IMR-90 (cell line): ENCODE measurements around the gene HTR5A. TPM values are rescaled to one million over a fixed set of nuclear protein-coding genes. Genes with fewer than 3 reads are reported as not detected.

ENCODE experiments used
- ATAC-seq: fragments of 200-7000 bp; cut with Tn5 transposase; 2 replicates; pipeline ENCODE4 v1.9.1; 2020; ENCODE audit warnings: low read depth, mild to moderate bottlenecking, moderate library complexity
- BruUV-seq: library from RNA; stranded (reverse); fragments of 400-500 nt; replicated peaks from 2 replicates; lab custom pipeline; 2021; lab: Mats Ljungman, UMichigan
- CTCF ChIA-PET: fragments of 300-600 bp; formaldehyde crosslinking; extraction: SDS; loops from one replicate; lab custom pipeline; 2021; ENCODE audit warnings: antibody characterized with exemption; lab: Yijun Ruan, JAX
- POLR2A ChIA-PET: fragments of 300-600 bp; sonication (Branson Sonifier 250); formaldehyde crosslinking; loops from one replicate; lab custom pipeline; 2022; ENCODE audit warnings: antibody characterized with exemption; ENCODE audit not compliant: unreplicated experiment; lab: Charles Lee
- DNase-seq: peaks from one replicate; pipeline ENCODE4 v3.0.0; 2013
- H2AFZ ChIP-seq: replicated peaks from 2 replicates; pipeline ENCODE3; 2013; ENCODE audit warnings: low read length, mild to moderate bottlenecking; ENCODE audit not compliant: poor library complexity
- H2AK5ac ChIP-seq: 2 replicates; pipeline ENCODE4 v1.6.1; 2013; ENCODE audit warnings: low read depth, low read length, inconsistent platforms
- H2AK9ac ChIP-seq: replicated peaks from 2 replicates; pipeline ENCODE3; 2013; ENCODE audit warnings: mild to moderate bottlenecking, low read depth, low read length, moderate library complexity; ENCODE audit not compliant: poor library complexity
- H2BK120ac ChIP-seq: 2 replicates; pipeline ENCODE4 v1.6.1; 2013; ENCODE audit warnings: low read depth, low read length, inconsistent platforms
- H2BK15ac ChIP-seq: 3 replicates; pipeline ENCODE4 v1.6.1; 2013; ENCODE audit warnings: low read depth, low read length, inconsistent platforms
- H2BK20ac ChIP-seq: 2 replicates; pipeline ENCODE4 v1.6.1; 2013; ENCODE audit warnings: low read depth, mild to moderate bottlenecking, inconsistent platforms, low read length, moderate library complexity
- H2BK5ac ChIP-seq: 2 replicates; pipeline ENCODE4 v1.6.1; 2013; ENCODE audit warnings: mild to moderate bottlenecking, low read depth, low read length, inconsistent platforms; ENCODE audit not compliant: poor library complexity, severe bottlenecking
- H3K14ac ChIP-seq: replicated peaks from 2 replicates; pipeline ENCODE4 v1.6.1; 2013; ENCODE audit warnings: low read depth, low read length, inconsistent platforms
- H3K18ac ChIP-seq: 2 replicates; pipeline ENCODE4 v1.6.1; 2013; ENCODE audit warnings: low read depth, low read length, control low read depth
- H3K23ac ChIP-seq: 2 replicates; pipeline ENCODE4 v1.6.1; 2013; ENCODE audit warnings: low read depth, low read length, inconsistent platforms
- H3K27ac ChIP-seq: 2 replicates; pipeline ENCODE4 v1.5.1; 2013; ENCODE audit warnings: mild to moderate bottlenecking, control low read depth, low read length; ENCODE audit not compliant: insufficient read depth
- H3K27me3 ChIP-seq: 2 replicates; pipeline ENCODE4 v1.6.1; 2013; ENCODE audit warnings: low read length; ENCODE audit not compliant: control insufficient read depth, insufficient read depth
- H3K36me3 ChIP-seq: 2 replicates; pipeline ENCODE4 v1.6.1; 2013; ENCODE audit warnings: low read length, mixed read lengths; ENCODE audit not compliant: control insufficient read depth, insufficient read depth
- H3K4ac ChIP-seq: 2 replicates; pipeline ENCODE4 v1.6.1; 2013; ENCODE audit warnings: low read depth, low read length, inconsistent platforms
- H3K4me1 ChIP-seq: 2 replicates; pipeline ENCODE4 v1.6.1; 2013; ENCODE audit warnings: low read length, mixed read lengths; ENCODE audit not compliant: control insufficient read depth, insufficient read depth
- H3K4me2 ChIP-seq: 2 replicates; pipeline ENCODE4 v1.6.1; 2013; ENCODE audit warnings: low read depth, mild to moderate bottlenecking, control low read depth, low read length, moderate library complexity
- H3K4me3 ChIP-seq: 2 replicates; pipeline ENCODE4 v1.5.1; 2013; ENCODE audit warnings: low read depth, mild to moderate bottlenecking, control low read depth, low read length, moderate library complexity; ENCODE audit not compliant: insufficient read depth
- H3K56ac ChIP-seq: 2 replicates; pipeline ENCODE4 v1.6.1; 2013; ENCODE audit warnings: low read length, inconsistent platforms; ENCODE audit not compliant: insufficient read depth; ENCODE audit errors: extremely low read depth
- H3K79me1 ChIP-seq, 2 experiments: 2 replicates each; pipeline ENCODE4 v1.6.1; 2013; ENCODE audit warnings: low read length in 2 of 2, inconsistent platforms in 1 of 2, low read depth in 1 of 2
- H3K9ac ChIP-seq: 2 replicates; pipeline ENCODE4 v1.6.1; 2013; ENCODE audit warnings: low read depth, low read length, control low read depth
- H3K9me1 ChIP-seq: 2 replicates; pipeline ENCODE4 v1.6.1; 2013; ENCODE audit warnings: low read length, inconsistent platforms; ENCODE audit not compliant: insufficient read depth
- H3K9me3 ChIP-seq: 2 replicates; pipeline ENCODE4 v1.6.1; 2013; ENCODE audit warnings: low read length; ENCODE audit not compliant: control insufficient read depth, insufficient read depth
- H4K20me1 ChIP-seq: 2 replicates; pipeline ENCODE4 v1.6.1; 2013; ENCODE audit warnings: low read length, inconsistent platforms; ENCODE audit not compliant: insufficient read depth
- H4K5ac ChIP-seq: 2 replicates; pipeline ENCODE4 v1.6.1; 2013; ENCODE audit warnings: mild to moderate bottlenecking, low read depth, low read length, control low read depth
- H4K8ac ChIP-seq, 2 experiments: 2 replicates each; pipeline ENCODE4 v1.6.1; 2013; ENCODE audit warnings: low read depth in 2 of 2, low read length in 2 of 2, control low read depth in 1 of 2, inconsistent platforms in 1 of 2
- H4K91ac ChIP-seq: 2 replicates; pipeline ENCODE4 v1.6.1; 2013; ENCODE audit warnings: low read depth, low read length, inconsistent platforms; ENCODE audit not compliant: insufficient read depth
- FOS ChIP-seq: fragments of 150-350 bp; IDR thresholded peaks from 2 replicates; pipeline ENCODE4 v1.6.1; 2016; ENCODE audit warnings: low read depth, low read length
- MAZ ChIP-seq: IDR thresholded peaks from 2 replicates; pipeline ENCODE4 v1.6.1; 2012; ENCODE audit warnings: low read depth, mild to moderate bottlenecking, low read length, improper control_type of control experiment, moderate library complexity, borderline replicate concordance
- SMC3 ChIP-seq: fragments of 150-350 bp; IDR thresholded peaks from 2 replicates; pipeline ENCODE4 v1.6.1; 2016; ENCODE audit warnings: low read depth, mild to moderate bottlenecking, antibody characterized with exemption, low read length, moderate library complexity
- WGBS, 2 experiments: methylation state at CpG; one replicate each; pipeline versions ENCODE4 v1.1.5 to v1.1.7; 2013; ENCODE audit warnings: missing lambda C conversion rate in 2 of 2; ENCODE audit not compliant: insufficient read length in 1 of 2; ENCODE audit errors: extremely low coverage in 2 of 2; 5-methylcytosine and 5-hydroxymethylcytosine counted together
- dilution Hi-C: fragments of 300-500 bp; cut with HindIII; formaldehyde crosslinking; loops from one replicate; pipeline ENCODE4 v1.14.3; 2018; ENCODE audit warnings: low sequenced_read_pairs; ENCODE audit not compliant: unreplicated experiment
- in situ Hi-C: fragments of 300-500 bp; cut with MboI; formaldehyde crosslinking; loops from 3 replicates; pipeline ENCODE4 v1.14.3; 2019; ENCODE audit warnings: low sequenced_read_pairs, inconsistent platforms, mixed read lengths
- intact Hi-C: fragments of 100-400 bp; cut with micrococcal nuclease; formaldehyde crosslinking; loops from 2 replicates; pipeline ENCODE4 v1.10.0; 2022
- polyA plus RNA-seq, 3 experiments: library from polyadenylated mRNA; depleted of rRNA; stranded (reverse); fragments of >200 nt; gene quantifications; 2 replicates each; pipeline ENCODE4 v1.2.3, GENCODE V29; 2012; ENCODE audit warnings: low replicate concordance in 1 of 3
- total RNA-seq: library from RNA; depleted of rRNA; stranded (reverse); fragments of >200 nt; gene quantifications from 2 replicates; pipeline ENCODE4 v1.2.3, GENCODE V29; 2012

Gene HTR5A
- total and polyA plus RNA-seq, 2 of the 4 experiments (the other 2 are of a cell fraction), result not detected

- WGBS, 2 experiments, result 68% methylated on average over 6 of the region's 13 CpGs; no CpG with 5 or more reads in 1 of the 2 experiments
- H3K4me3 ChIP-seq, result no peak overlapping the region
- no peak overlapping the region for H2AFZ ChIP-seq
- intact Hi-C loops, result no loop called here
- H3K27me3 ChIP-seq, result no peaks in the 10 kb centered on the region
- H4K20me1 ChIP-seq, result no peaks in the 10 kb centered on the region
- H3K36me3 ChIP-seq, result no peaks in the 10 kb centered on the region
- H3K9me3 ChIP-seq, result peaks cover 4% of the 10 kb centered on the region; the same call in 1 of the 2 replicates
- in situ Hi-C loops, result no loop called here
- DNase-seq, result no peak
- no peak overlapping the region for H2BK120ac ChIP-seq
- no peak overlapping the region for H3K23ac ChIP-seq
- no peak overlapping the region for H3K4me2 ChIP-seq
- H4K8ac ChIP-seq, result no peak overlapping the region
- H3K4me1 ChIP-seq, result no peaks in the 10 kb centered on the region
- no TSS peak for BruUV-seq
- H3K56ac ChIP-seq, result no peak overlapping the region
- no peak overlapping the region for H3K14ac ChIP-seq
- H2AK9ac ChIP-seq, result no peak overlapping the region
- ATAC-seq, result no peak
- POLR2A ChIA-PET, result no interaction called here
- no peak overlapping the region for H3K9ac ChIP-seq
- no peak overlapping the region for H3K18ac ChIP-seq
- dilution Hi-C loops, result no loop called here
- no peak overlapping the region for H3K4ac ChIP-seq
- H3K79me1 ChIP-seq, result no peaks in the 10 kb centered on the region
- CTCF ChIA-PET, result no interaction called here
- no peak overlapping the region for H4K91ac ChIP-seq
- no peak overlapping the region for H3K27ac ChIP-seq
- no peak overlapping the region for H2BK20ac ChIP-seq
- H2AK5ac ChIP-seq, result no peak overlapping the region
- TF ChIP-seq SMC3, result no peak
- TF ChIP-seq FOS, result no peak
- no peak for TF ChIP-seq MAZ
- no peak overlapping the region for H2BK15ac ChIP-seq
- H4K5ac ChIP-seq, result no peak overlapping the region
- H3K9me1 ChIP-seq, result no peaks in the 10 kb centered on the region
- H2BK5ac ChIP-seq, result no peak overlapping the region
Measured at GRCh38 chr7:155131090-155131489, 61.0 kb downstream of the HTR5A start.
